Measurements from ENCODE around the gene SLC19A3. TPM values are rescaled to one million over a fixed set of nuclear protein-coding genes. Genes with fewer than 3 reads are reported as not detected.
A peak's percentile ranks its signal among the peaks of the same experiment; 100 is the strongest.

The SLC19A3 gene
- total and polyA plus RNA-seq, 4 donors, result 0.63 to 5.1 (median 1.9) TPM

- no peak overlapping the region for H3K27ac ChIP-seq (ENCODE audit: low read depth in 1 of 2, low read length in 2 of 2)
- ATAC-seq (ENCODE audit: low FRiP score), result no peak
- no peaks in the 10 kb centered on the region for H3K4me1 ChIP-seq (ENCODE audit: control insufficient read depth in 1 of 2, insufficient read depth in 2 of 2, low read length in 2 of 2)
- intact Hi-C loops (cut with DNase I), result no loop called here
- H3K27me3 ChIP-seq (ENCODE audit: control insufficient read depth in 1 of 2, insufficient read depth in 2 of 2, low read length in 1 of 2), result no peaks in the 10 kb centered on the region
- H3K4me3 ChIP-seq (ENCODE audit: low read length in 2 of 2), result no peak overlapping the region
- H3K9me3 ChIP-seq (ENCODE audit: control insufficient read depth, low read length), result no peaks in the 10 kb centered on the region
- 46 to 100% methylated on average over 1 of the region's 1 CpG for WGBS, 2 donors
- no peak for DNase-seq
- no peaks in the 10 kb centered on the region for H3K36me3 ChIP-seq (ENCODE audit: control insufficient read depth in 1 of 2, insufficient read depth in 2 of 2, low read length in 1 of 2)
Observed at GRCh38 chr2:227713291-227713690, 4.5 kb downstream of the SLC19A3 start.

GRCh38 chr2:227710986-227711385, 6.8 kb downstream of the SLC19A3 start:
- intact Hi-C loops (cut with DNase I), result no loop called here
- WGBS, 2 donors, result 87 to 92% methylated on average over 7 of the region's 7 CpGs
- H3K27me3 ChIP-seq (ENCODE audit: control insufficient read depth in 1 of 2, insufficient read depth in 2 of 2, low read length in 1 of 2), result no peaks in the 10 kb centered on the region
- no peak for DNase-seq
- no peak overlapping the region for H3K4me3 ChIP-seq (ENCODE audit: low read length in 2 of 2)
- no peaks in the 10 kb centered on the region for H3K4me1 ChIP-seq (ENCODE audit: control insufficient read depth in 1 of 2, insufficient read depth in 2 of 2, low read length in 2 of 2)
- ATAC-seq (ENCODE audit: low FRiP score), result no peak
- no peaks in the 10 kb centered on the region for H3K9me3 ChIP-seq (ENCODE audit: control insufficient read depth, low read length)
- no peaks in the 10 kb centered on the region for H3K36me3 ChIP-seq (ENCODE audit: control insufficient read depth in 1 of 2, insufficient read depth in 2 of 2, low read length in 1 of 2)
- H3K27ac ChIP-seq (ENCODE audit: low read depth in 1 of 2, low read length in 2 of 2), result no peak overlapping the region

GRCh38 chr2:227707390-227707789, 10.4 kb downstream of the SLC19A3 start:
- Histone ChIP-seq H3K27me3 (ENCODE audit: control insufficient read depth in 1 of 2, insufficient read depth in 2 of 2, low read length in 1 of 2) (no peaks in the 10 kb centered on the region), H3K4me1 (ENCODE audit: control insufficient read depth in 1 of 2, insufficient read depth in 2 of 2, low read length in 2 of 2) (no peaks in the 10 kb centered on the region), H3K4me3 (ENCODE audit: low read length in 2 of 2) (no peak overlapping the region), H3K9me3 (ENCODE audit: control insufficient read depth, low read length) (no peaks in the 10 kb centered on the region), H3K36me3 (ENCODE audit: control insufficient read depth in 1 of 2, insufficient read depth in 2 of 2, low read length in 1 of 2) (no peaks in the 10 kb centered on the region), H3K27ac (ENCODE audit: low read depth in 1 of 2, low read length in 2 of 2) (no peak overlapping the region)
- WGBS, 2 donors, result 81 to 91% methylated on average over 6 of the region's 6 CpGs
- ATAC-seq (ENCODE audit: low FRiP score), result no peak
- intact Hi-C loops (cut with DNase I), result no loop called here
- no peak for DNase-seq

DNA sequence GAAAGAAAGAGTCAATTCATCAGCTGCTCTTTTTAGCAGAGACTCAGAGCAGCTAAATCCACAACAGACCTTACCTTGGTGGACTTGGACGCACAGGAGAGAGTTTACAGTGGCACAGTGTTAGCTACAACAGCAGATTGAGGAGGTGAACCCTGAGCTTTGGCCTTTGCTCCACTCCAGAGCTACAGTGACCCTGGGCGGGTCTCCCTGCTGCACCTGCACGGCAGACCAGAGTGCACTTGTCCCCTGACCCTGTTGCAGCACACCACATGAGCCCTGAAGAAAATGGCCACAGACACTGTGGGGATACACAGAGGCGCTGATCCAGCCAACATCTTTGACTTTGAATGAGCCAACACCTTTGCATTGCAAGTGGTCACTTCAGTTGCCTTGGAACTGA, 11.0 kb downstream of the SLC19A3 start:
- H3K4me3 ChIP-seq (ENCODE audit: low read length in 2 of 2), result no peak overlapping the region
- H3K27ac ChIP-seq (ENCODE audit: low read depth in 1 of 2, low read length in 2 of 2), result no peak overlapping the region
- no peaks in the 10 kb centered on the region for H3K4me1 ChIP-seq (ENCODE audit: control insufficient read depth in 1 of 2, insufficient read depth in 2 of 2, low read length in 2 of 2)
- ATAC-seq (ENCODE audit: low FRiP score), result no peak
- WGBS, 2 donors, result 85 to 88% methylated on average over 4 of the region's 4 CpGs
- H3K36me3 ChIP-seq (ENCODE audit: control insufficient read depth in 1 of 2, insufficient read depth in 2 of 2, low read length in 1 of 2), result no peaks in the 10 kb centered on the region
- intact Hi-C loops (cut with DNase I), result no loop called here
- no peaks in the 10 kb centered on the region for H3K9me3 ChIP-seq (ENCODE audit: control insufficient read depth, low read length)
- no peak for DNase-seq
- H3K27me3 ChIP-seq (ENCODE audit: control insufficient read depth in 1 of 2, insufficient read depth in 2 of 2, low read length in 1 of 2), result no peaks in the 10 kb centered on the region

- intact Hi-C loops (cut with DNase I), result no loop called here
- 82 to 84% methylated on average over 3 of the region's 3 CpGs for WGBS, 2 donors
- H3K36me3 ChIP-seq (ENCODE audit: control insufficient read depth in 1 of 2, insufficient read depth in 2 of 2, low read length in 1 of 2), result no peaks in the 10 kb centered on the region
- no peak for ATAC-seq (ENCODE audit: low FRiP score)
- DNase-seq, result no peak
- no peaks in the 10 kb centered on the region for H3K4me1 ChIP-seq (ENCODE audit: control insufficient read depth in 1 of 2, insufficient read depth in 2 of 2, low read length in 2 of 2)
- H3K27ac ChIP-seq (ENCODE audit: low read depth in 1 of 2, low read length in 2 of 2), result no peak overlapping the region
- H3K27me3 ChIP-seq (ENCODE audit: control insufficient read depth in 1 of 2, insufficient read depth in 2 of 2, low read length in 1 of 2), result no peaks in the 10 kb centered on the region
- H3K9me3 ChIP-seq (ENCODE audit: control insufficient read depth, low read length), result peaks cover 1% of the 10 kb centered on the region
- no peak overlapping the region for H3K4me3 ChIP-seq (ENCODE audit: low read length in 2 of 2)
Observed at GRCh38 chr2:227703961-227704360, 13.9 kb downstream of the SLC19A3 start.

DNA sequence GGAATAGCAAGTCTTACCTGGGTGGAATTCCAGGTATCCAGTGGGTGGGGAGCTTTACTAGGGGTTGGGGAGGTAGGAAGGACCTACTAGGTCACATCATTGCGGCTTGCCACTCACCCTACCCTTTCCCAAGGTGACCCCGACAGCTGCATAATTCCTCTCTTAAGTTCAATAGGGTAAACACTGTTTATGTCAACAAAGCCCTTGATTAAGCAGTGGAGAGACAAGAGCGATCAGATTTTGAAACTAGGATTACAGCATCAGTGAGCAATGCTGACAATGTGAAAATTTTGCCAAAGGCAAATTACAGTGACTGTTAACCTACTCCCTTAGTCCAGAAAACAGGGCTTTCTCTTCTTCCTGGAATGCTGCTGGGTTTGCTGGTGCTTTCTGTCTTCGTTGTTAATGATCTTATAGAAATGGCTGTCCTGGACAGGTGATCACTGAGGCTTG, 14.5 kb downstream of the SLC19A3 start:
- ATAC-seq (ENCODE audit: low FRiP score) (peak; percentile 41), DNase-seq (no peak)
- Histone ChIP-seq H3K27me3 (ENCODE audit: control insufficient read depth in 1 of 2, insufficient read depth in 2 of 2, low read length in 1 of 2) (no peaks in the 10 kb centered on the region), H3K36me3 (ENCODE audit: control insufficient read depth in 1 of 2, insufficient read depth in 2 of 2, low read length in 1 of 2) (no peaks in the 10 kb centered on the region), H3K27ac (ENCODE audit: low read depth in 1 of 2, low read length in 2 of 2) (no peak overlapping the region), H3K4me3 (ENCODE audit: low read length in 2 of 2) (no peak overlapping the region), H3K4me1 (ENCODE audit: control insufficient read depth in 1 of 2, insufficient read depth in 2 of 2, low read length in 2 of 2) (no peaks in the 10 kb centered on the region), H3K9me3 (ENCODE audit: control insufficient read depth, low read length) (peaks cover 1% of the 10 kb centered on the region)
- WGBS, 2 donors, result 57 to 67% methylated on average over 4 of the region's 4 CpGs
- intact Hi-C loops (cut with DNase I), result no loop called here

DNA sequence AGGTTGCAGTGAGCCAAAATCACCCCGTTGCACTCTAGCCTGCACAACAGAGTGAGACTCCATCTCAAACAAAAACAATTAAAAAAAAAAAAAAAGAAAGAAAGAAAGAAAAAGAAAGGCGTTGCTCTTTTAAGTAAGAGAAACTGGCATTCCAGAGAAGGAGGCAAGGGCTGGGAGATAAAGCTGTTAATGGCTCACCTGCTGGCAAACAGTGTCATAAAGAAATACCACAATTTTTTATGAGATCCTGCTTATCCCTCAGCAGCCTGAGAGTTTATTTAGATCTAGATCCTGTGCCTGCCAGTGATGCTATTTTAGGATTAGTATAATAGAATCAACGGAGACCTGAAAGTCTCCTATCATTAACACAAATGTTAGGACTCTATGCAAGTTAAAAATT, 16.3 kb downstream of the SLC19A3 start:
- intact Hi-C loops (cut with DNase I), result no loop called here
- Histone ChIP-seq H3K27ac (ENCODE audit: low read depth in 1 of 2, low read length in 2 of 2) (no peak overlapping the region), H3K9me3 (ENCODE audit: control insufficient read depth, low read length) (peaks cover 1% of the 10 kb centered on the region), H3K4me1 (ENCODE audit: control insufficient read depth in 1 of 2, insufficient read depth in 2 of 2, low read length in 2 of 2) (no peaks in the 10 kb centered on the region), H3K36me3 (ENCODE audit: control insufficient read depth in 1 of 2, insufficient read depth in 2 of 2, low read length in 1 of 2) (no peaks in the 10 kb centered on the region), H3K27me3 (ENCODE audit: control insufficient read depth in 1 of 2, insufficient read depth in 2 of 2, low read length in 1 of 2) (no peaks in the 10 kb centered on the region), H3K4me3 (ENCODE audit: low read length in 2 of 2) (no peak overlapping the region)
- 57 to 67% methylated on average over 3 of the region's 3 CpGs for WGBS, 2 donors
- no peak for DNase-seq
- ATAC-seq (ENCODE audit: low FRiP score), result no peak

GRCh38 chr2:227696990-227697679, 20.7 kb downstream of the SLC19A3 start:
- intact Hi-C loops (cut with DNase I), result no loop called here
- 59 to 60% methylated on average over 2 of the region's 2 CpGs for WGBS, 2 donors

GRCh38 chr2:227687189-227687588, 30.6 kb downstream of the SLC19A3 start:
- Histone ChIP-seq H3K36me3 (ENCODE audit: control insufficient read depth in 1 of 2, insufficient read depth in 2 of 2, low read length in 1 of 2) (peaks cover 0 to 3% of the 10 kb centered on the region in 2 donors), H3K9me3 (ENCODE audit: control insufficient read depth, low read length) (no peaks in the 10 kb centered on the region), H3K27me3 (ENCODE audit: control insufficient read depth in 1 of 2, insufficient read depth in 2 of 2, low read length in 1 of 2) (no peaks in the 10 kb centered on the region), H3K27ac (ENCODE audit: low read depth in 1 of 2, low read length in 2 of 2) (no peak overlapping the region), H3K4me1 (ENCODE audit: control insufficient read depth in 1 of 2, insufficient read depth in 2 of 2, low read length in 2 of 2) (no peaks in the 10 kb centered on the region), H3K4me3 (ENCODE audit: low read length in 2 of 2) (no peak overlapping the region)
- intact Hi-C loops (cut with DNase I), result no loop called here
- WGBS, 2 donors, result 92 to 93% methylated on average over 3 of the region's 3 CpGs
- no peak for DNase-seq
- ATAC-seq (ENCODE audit: low FRiP score), result no peak

More at GRCh38 chr2:227696990-227697679, 20.7 kb downstream of the SLC19A3 start:
- DNase-seq (no peak), ATAC-seq (ENCODE audit: low FRiP score) (no peak)
- Histone ChIP-seq H3K27me3 (ENCODE audit: control insufficient read depth in 1 of 2, insufficient read depth in 2 of 2, low read length in 1 of 2) (no peaks in the 10 kb centered on the region), H3K4me3 (ENCODE audit: low read length in 2 of 2) (no peak overlapping the region), H3K9me3 (ENCODE audit: control insufficient read depth, low read length) (peaks cover 1% of the 10 kb centered on the region), H3K4me1 (ENCODE audit: control insufficient read depth in 1 of 2, insufficient read depth in 2 of 2, low read length in 2 of 2) (no peaks in the 10 kb centered on the region), H3K36me3 (ENCODE audit: control insufficient read depth in 1 of 2, insufficient read depth in 2 of 2, low read length in 1 of 2) (no peaks in the 10 kb centered on the region), H3K27ac (ENCODE audit: low read depth in 1 of 2, low read length in 2 of 2) (no peak overlapping the region)

All from aorta (tissue), 5 donors.